Measurements from ENCODE around the gene WWOX. TPM values are rescaled to one million over a fixed set of nuclear protein-coding genes. Genes with fewer than 3 reads are reported as not detected.
"Not testable (repeated sequence)": the region's sequence is repeated elsewhere in the genome, so short reads cannot be mapped to it uniquely, and the experiment has no call there.

Gene WWOX
- total RNA-seq, 1 donor from 2014 or later = 28.2 TPM

DNA sequence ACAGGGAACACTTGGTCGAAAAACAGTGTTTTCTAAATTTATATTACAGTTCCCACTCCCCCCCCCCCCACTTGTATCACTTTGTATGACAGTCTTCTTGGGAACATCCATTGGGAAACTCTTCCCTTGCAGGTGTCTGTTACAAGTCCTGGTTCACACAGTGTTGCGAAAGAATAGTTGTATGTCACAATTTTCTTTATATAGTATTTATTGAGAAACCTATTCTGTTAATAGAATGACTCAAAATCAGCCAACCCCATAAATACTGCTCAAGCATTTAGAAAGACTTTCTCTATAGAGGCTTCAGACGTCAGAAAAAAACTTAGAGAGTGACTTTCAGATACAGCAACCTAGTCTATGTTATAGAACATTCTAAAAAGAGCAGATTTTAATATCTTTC is 414.4 kb downstream of the WWOX start:
- no peak for DNase-seq (ENCODE audit: extremely low spot score, unreplicated experiment)
- TF ChIP-seq, protein P1, sequence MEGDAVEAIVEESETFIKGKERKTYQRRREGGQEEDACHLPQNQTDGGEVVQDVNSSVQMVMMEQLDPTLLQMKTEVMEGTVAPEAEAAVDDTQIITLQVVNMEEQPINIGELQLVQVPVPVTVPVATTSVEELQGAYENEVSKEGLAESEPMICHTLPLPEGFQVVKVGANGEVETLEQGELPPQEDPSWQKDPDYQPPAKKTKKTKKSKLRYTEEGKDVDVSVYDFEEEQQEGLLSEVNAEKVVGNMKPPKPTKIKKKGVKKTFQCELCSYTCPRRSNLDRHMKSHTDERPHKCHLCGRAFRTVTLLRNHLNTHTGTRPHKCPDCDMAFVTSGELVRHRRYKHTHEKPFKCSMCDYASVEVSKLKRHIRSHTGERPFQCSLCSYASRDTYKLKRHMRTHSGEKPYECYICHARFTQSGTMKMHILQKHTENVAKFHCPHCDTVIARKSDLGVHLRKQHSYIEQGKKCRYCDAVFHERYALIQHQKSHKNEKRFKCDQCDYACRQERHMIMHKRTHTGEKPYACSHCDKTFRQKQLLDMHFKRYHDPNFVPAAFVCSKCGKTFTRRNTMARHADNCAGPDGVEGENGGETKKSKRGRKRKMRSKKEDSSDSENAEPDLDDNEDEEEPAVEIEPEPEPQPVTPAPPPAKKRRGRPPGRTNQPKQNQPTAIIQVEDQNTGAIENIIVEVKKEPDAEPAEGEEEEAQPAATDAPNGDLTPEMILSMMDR (conservative IDR thresholded peaks at IDR 0.05) = no peak
- Mint-ChIP-seq H3K36me3 (peaks cover 3% of the 10 kb centered on the region), H3K4me1 (ENCODE audit: unreplicated experiment) (no peaks in the 10 kb centered on the region), H3K27ac (no peak overlapping the region), H3K27me3 (no peaks in the 10 kb centered on the region), H3K9me3 (no peaks in the 10 kb centered on the region), H3K4me3 (no peak overlapping the region)

DNA sequence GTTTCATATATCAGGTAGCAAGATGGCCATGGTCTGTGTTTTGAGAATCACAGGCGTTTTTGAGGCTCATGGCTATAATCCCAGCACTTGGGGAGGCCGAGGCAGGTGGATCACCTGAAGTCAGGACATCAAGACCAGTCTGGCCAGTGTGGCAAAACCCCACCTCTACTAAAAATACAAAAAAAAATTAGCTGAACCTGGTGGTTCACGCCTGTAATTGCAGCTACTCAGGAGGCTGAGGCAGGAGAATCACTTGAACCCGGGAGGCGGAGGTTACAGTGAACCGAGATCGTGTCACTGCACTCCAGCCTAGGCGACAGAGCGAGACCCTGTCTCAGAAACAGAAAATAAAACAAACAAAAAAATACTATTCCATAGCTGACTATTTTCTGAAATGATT is 415.4 kb downstream of the WWOX start:
- not testable (repeated sequence) for H3K36me3 Mint-ChIP-seq; H3K27me3 Mint-ChIP-seq; H3K27ac Mint-ChIP-seq; H3K9me3 Mint-ChIP-seq; DNase-seq (ENCODE audit: extremely low spot score, unreplicated experiment); H3K4me1 Mint-ChIP-seq (ENCODE audit: unreplicated experiment); H3K4me3 Mint-ChIP-seq
- TF ChIP-seq, protein P1 (conservative IDR thresholded peaks at IDR 0.05) = peak; percentile 58

DNA sequence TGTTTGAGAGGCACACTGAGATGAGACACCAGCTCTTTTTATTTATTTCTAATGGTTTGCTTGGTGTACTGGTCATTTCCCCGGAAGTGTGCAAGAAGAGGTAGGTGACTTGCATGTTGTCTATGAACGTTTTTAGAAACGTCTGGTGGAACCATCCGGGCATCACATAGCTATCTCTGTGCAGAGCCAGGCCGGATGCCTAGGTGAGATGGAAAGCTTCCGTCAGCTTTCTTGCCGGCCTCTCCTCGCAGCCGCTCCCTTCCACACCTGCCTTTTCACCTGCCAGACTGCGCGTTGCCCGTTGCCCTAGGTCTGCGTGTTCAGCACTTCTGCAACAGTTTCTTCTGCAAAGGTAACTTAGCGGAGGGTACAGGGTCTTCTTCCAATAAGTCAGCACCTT is 416.0 kb downstream of the WWOX start:
- no peaks in the 10 kb centered on the region for H3K9me3 Mint-ChIP-seq
- peaks cover 3% of the 10 kb centered on the region for H3K36me3 Mint-ChIP-seq

DNA sequence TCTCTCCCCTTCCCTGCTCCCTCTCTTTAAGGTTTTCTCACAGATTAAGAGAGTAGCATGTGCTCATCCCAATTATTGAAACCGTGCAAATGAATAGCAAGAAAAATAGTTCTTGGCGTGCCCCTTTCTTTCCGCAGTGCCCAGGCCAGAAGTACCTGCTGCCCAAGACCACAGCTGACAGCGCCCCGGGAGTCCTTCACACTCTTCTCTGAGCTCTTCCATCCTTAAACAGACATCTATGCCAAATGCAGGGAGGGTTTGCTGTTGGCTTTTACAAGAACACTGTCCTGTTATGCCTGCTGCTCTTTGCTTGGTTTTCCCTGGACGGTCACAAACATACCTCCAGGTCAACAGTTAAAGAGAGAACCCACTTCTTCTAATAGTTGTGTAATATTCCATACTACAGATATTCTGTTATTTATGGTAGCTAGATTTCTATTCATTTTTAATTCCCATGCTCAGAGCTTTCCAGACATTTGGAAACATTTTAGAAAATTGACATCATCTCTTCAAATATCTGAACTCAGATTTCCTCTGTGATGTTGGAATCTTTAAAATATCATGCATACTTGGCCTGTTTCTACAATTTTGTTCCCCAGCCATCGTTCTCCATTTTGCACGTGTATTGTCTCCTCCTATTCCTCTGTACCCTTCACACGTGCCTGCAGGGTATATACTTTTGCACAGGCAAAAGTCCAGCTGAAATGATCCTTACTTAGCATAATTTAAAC is 416.7 kb downstream of the WWOX start:
- Mint-ChIP-seq H3K36me3 (peaks cover 3% of the 10 kb centered on the region), H3K4me3 (no peak overlapping the region), H3K27ac (no peak overlapping the region), H3K9me3 (no peaks in the 10 kb centered on the region), H3K4me1 (ENCODE audit: unreplicated experiment) (no peaks in the 10 kb centered on the region), H3K27me3 (no peaks in the 10 kb centered on the region)
- TF ChIP-seq, protein P1 (conservative IDR thresholded peaks at IDR 0.05) = no peak
- no peak for DNase-seq (ENCODE audit: extremely low spot score, unreplicated experiment)

More for the DNA sequence above, 416.0 kb downstream of the WWOX start:
- no peak overlapping the region for H3K4me3 Mint-ChIP-seq
- no peak overlapping the region for H3K27ac Mint-ChIP-seq
- TF ChIP-seq, protein P1 (conservative IDR thresholded peaks at IDR 0.05) = no peak
- DNase-seq (ENCODE audit: extremely low spot score, unreplicated experiment) = no peak
- H3K27me3 Mint-ChIP-seq = no peaks in the 10 kb centered on the region
- no peaks in the 10 kb centered on the region for H3K4me1 Mint-ChIP-seq (ENCODE audit: unreplicated experiment)

DNA sequence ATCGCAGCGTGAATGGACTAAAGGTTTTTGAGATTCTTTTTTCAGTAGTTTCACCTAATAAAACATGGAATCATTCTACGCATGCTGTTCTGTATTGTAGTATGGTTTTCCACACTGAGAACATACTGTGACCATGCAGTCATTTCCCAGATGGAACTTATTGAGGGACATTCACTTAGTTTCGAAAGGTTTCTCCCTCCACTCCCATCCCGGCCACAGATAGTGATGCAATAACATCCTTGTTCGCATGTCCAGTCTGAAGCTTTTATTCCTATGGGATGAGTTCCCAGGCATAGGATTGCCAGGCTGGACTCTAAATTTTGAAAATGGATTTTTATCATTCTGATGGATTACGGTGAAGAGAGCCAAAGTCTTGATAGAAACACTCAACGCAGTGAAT is 420.4 kb downstream of the WWOX start:
- peaks cover 3% of the 10 kb centered on the region for H3K36me3 Mint-ChIP-seq
- TF ChIP-seq, protein P1 (conservative IDR thresholded peaks at IDR 0.05) = no peak
- peaks cover 13% of the 10 kb centered on the region for H3K4me1 Mint-ChIP-seq (ENCODE audit: unreplicated experiment)
- DNase-seq (ENCODE audit: extremely low spot score, unreplicated experiment) = no peak
- H3K9me3 Mint-ChIP-seq = no peaks in the 10 kb centered on the region
- H3K27me3 Mint-ChIP-seq = no peaks in the 10 kb centered on the region
- no peak overlapping the region for H3K4me3 Mint-ChIP-seq
- H3K27ac Mint-ChIP-seq = no peak overlapping the region
